ENCODE results near the gene TUBG2.

The TUBG2 gene

GRCh38 chr17:42677921-42678781 is 19.1 kb downstream of the TUBG2 start:
- DNase-seq, result peak; percentile 87

- peak; percentile 17 for DNase-seq
These were observed 19.9 kb downstream of the TUBG2 start for GRCh38 chr17:42678951-42679491.

- peak; percentile 59 for DNase-seq
These were observed 20.6 kb downstream of the TUBG2 start for GRCh38 chr17:42679492-42680330.

- no peak for DNase-seq
These were observed 21.3 kb downstream of the TUBG2 start for GRCh38 chr17:42680331-42680808.

- DNase-seq, result no peak
These were observed 23.1 kb downstream of the TUBG2 start, which contains the start of gene CNTNAP1 for GRCh38 chr17:42681976-42682721. Gene CNTNAP1, plus strand, starts transcription at chr17:42682531. Its CDS starts 299 bp downstream, at chr17:42682830.

- peak; percentile 16 for DNase-seq
These were observed 23.8 kb downstream of the TUBG2 start for GRCh38 chr17:42682722-42683403.

- DNase-seq, result no peak
These were observed 24.4 kb downstream of the TUBG2 start for GRCh38 chr17:42683407-42684034.

- DNase-seq, result no peak
These were observed 26.0 kb downstream of the TUBG2 start for GRCh38 chr17:42684929-42685556.

- no peak for DNase-seq
These were observed 26.7 kb downstream of the TUBG2 start for GRCh38 chr17:42685831-42686230.

GRCh38 chr17:42686520-42687128 is 27.5 kb downstream of the TUBG2 start:
- DNase-seq, result no peak

GRCh38 chr17:42687707-42688320 is 28.7 kb downstream of the TUBG2 start:
- DNase-seq, result no peak

- no peak for DNase-seq
These were observed 31.5 kb downstream of the TUBG2 start for GRCh38 chr17:42690596-42690995.

GRCh38 chr17:42691021-42691545 is 32.0 kb downstream of the TUBG2 start:
- no peak for DNase-seq

- no peak for DNase-seq
These were observed 33.4 kb downstream of the TUBG2 start for GRCh38 chr17:42692489-42692888.

- no peak for DNase-seq
These were observed 35.4 kb downstream of the TUBG2 start for GRCh38 chr17:42694524-42694923.

- no peak for DNase-seq
These were observed 36.4 kb downstream of the TUBG2 start for GRCh38 chr17:42695500-42695899.

- DNase-seq, result no peak
These were observed 38.2 kb downstream of the TUBG2 start for GRCh38 chr17:42697108-42697811.

GRCh38 chr17:42698736-42699414 is 39.8 kb downstream of the TUBG2 start:
- DNase-seq, result no peak

GRCh38 chr17:42699415-42699740 is 40.3 kb downstream of the TUBG2 start:
- DNase-seq, result no peak

Data from MV-4-11 (cell line).